HG03108 (cell line): ENCODE results near the gene HNF1A.
"Not testable (repeated sequence)": the region's sequence is repeated elsewhere in the genome, so short reads cannot be mapped to it uniquely, and the experiment has no call there.

ENCODE experiments used
- ATAC-seq: cut with Tn5 transposase; IDR thresholded peaks from one replicate; pipeline ENCODE4 v1.9.1; 2021; ENCODE audit warnings: moderate library complexity; ENCODE audit not compliant: unreplicated experiment

Gene HNF1A, protein sequence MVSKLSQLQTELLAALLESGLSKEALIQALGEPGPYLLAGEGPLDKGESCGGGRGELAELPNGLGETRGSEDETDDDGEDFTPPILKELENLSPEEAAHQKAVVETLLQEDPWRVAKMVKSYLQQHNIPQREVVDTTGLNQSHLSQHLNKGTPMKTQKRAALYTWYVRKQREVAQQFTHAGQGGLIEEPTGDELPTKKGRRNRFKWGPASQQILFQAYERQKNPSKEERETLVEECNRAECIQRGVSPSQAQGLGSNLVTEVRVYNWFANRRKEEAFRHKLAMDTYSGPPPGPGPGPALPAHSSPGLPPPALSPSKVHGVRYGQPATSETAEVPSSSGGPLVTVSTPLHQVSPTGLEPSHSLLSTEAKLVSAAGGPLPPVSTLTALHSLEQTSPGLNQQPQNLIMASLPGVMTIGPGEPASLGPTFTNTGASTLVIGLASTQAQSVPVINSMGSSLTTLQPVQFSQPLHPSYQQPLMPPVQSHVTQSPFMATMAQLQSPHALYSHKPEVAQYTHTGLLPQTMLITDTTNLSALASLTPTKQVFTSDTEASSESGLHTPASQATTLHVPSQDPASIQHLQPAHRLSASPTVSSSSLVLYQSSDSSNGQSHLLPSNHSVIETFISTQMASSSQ

DNA sequence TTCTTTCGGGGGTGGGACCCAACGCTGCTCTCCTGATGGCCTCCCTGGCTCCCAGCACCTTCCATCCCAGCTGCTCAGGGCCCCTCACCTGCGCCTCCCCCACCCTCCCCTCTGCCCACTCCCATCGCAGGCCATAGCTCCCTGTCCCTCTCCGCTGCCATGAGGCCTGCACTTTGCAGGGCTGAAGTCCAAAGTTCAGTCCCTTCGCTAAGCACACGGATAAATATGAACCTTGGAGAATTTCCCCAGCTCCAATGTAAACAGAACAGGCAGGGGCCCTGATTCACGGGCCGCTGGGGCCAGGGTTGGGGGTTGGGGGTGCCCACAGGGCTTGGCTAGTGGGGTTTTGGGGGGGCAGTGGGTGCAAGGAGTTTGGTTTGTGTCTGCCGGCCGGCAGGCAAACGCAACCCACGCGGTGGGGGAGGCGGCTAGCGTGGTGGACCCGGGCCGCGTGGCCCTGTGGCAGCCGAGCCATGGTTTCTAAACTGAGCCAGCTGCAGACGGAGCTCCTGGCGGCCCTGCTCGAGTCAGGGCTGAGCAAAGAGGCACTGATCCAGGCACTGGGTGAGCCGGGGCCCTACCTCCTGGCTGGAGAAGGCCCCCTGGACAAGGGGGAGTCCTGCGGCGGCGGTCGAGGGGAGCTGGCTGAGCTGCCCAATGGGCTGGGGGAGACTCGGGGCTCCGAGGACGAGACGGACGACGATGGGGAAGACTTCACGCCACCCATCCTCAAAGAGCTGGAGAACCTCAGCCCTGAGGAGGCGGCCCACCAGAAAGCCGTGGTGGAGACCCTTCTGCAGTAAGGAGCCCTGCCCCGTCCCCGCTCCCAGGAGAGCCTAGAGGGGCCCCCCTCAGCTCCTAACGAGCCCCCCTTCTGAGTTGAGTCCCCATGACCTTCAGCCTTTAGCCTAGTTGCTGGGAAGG, at the start of gene HNF1A:
HNF1A (plus strand) TSS at position 248 of the 924 bp plus-strand sequence; CDS start at position 474, 226 bp downstream.
- no peak for ATAC-seq

DNA sequence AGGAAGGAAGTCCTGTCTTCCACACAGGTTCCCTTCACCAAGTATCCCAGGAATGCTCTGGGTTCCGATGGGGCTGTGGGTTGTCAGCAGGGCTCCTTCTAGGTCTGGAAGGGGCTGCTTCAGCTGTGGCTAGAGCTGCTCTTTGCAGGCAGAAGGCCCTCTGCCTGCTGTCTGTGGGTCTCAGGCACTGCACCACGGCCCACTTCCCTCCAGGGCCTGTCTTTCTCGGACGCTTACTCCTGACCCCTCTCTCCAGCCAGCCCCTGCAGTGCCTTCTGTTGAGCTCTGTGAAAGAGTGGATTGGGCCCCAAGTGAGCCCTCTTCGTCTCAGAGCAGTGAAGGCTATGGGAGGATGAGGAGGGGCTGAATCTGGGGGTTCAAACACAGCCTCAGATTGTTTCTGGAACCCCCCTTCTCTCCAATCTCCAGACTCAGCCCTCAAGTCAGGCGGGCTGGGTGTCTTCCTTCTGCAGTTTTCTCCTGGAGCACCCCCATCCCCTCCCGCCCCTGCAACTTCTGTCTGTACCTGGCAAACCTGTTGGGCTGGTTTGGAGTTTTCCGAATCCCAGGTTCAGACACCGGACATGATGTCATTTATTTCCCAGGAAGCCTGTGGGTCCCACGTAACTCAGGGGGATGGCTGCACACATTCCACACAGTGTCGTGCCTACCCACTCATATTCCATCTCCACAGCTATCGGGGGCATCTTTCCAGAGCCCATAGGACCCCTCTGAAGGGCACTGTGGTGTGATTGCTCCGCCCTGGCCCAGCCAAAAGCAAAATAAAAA, 49.3 kb upstream of the HNF1A start:
- no peak for ATAC-seq

DNA sequence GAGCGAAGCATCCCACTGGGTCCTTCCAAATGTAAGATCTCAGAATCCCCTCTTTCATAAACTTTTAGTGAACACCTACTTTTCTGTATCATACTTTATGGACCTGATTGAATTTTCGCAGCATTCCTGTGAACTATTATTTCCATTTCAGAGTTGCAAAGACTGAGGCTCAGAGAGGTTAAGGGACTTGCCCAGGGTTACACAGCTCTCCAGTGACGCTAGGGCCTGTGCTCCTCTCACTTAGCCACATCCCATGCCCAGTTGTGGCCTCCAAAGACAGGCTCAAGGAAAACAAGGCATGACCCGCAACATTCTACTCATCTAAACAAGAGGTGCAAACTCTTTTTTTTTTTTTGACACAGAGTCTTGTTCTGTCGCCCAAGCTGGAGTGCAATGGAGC, 48.3 kb upstream of the HNF1A start:
- ATAC-seq: no peak

DNA sequence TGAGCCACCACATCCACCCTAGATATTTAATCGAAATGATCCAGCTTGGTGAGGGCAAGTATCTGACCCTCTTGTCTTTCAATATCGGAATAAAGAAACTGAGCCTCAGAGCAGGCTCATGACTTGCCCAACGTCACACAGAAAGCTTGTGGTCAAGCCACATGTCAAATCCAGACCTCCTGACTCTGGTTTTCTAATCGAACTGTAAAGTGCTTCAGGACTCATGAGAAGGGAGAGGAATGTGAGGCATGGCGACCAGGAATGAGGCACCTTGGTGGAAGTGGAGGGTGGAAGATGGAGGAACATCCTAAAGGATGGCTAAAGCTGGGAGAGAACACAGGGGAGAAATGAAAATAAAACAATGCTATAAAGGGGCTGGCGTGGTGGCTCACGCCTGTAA, 46.3 kb upstream of the HNF1A start:
- ATAC-seq: no peak

DNA sequence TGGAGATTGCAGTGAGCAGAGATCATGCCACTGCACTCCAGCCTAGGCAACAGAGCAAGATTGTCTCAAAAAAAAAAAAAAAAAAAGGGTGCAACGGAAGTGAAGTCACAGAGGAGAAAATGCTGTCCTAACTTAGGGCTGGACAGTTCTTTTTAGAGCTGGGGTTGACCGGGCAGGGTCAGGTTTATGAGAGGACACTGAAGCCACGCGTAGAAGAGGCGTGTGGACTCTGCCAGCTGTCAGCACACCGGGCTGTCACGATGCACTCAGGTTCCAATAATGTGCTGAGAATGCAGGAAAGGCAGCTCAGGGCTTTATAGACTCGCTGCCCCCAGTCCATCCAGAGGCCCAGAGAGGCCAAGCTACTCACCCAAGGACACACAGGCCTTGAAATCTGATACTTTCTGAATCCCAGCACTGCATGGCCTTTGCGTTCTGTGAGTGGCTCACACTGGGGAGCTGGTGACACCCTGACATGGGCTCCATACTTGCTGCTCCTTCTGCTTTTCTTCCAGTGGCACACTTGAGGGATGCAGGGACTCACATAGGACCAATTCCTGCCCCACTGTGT, 45.3 kb upstream of the HNF1A start:
- ATAC-seq: no peak

GRCh38 chr12:120933786-120934185, 44.6 kb upstream of the HNF1A start:
- no peak for ATAC-seq

GRCh38 chr12:120936197-120936596, 42.1 kb upstream of the HNF1A start:
- ATAC-seq: no peak

GRCh38 chr12:120938496-120938895, 39.8 kb upstream of the HNF1A start:
- ATAC-seq: no peak

GRCh38 chr12:120939523-120939922, 38.8 kb upstream of the HNF1A start:
- no peak for ATAC-seq

DNA sequence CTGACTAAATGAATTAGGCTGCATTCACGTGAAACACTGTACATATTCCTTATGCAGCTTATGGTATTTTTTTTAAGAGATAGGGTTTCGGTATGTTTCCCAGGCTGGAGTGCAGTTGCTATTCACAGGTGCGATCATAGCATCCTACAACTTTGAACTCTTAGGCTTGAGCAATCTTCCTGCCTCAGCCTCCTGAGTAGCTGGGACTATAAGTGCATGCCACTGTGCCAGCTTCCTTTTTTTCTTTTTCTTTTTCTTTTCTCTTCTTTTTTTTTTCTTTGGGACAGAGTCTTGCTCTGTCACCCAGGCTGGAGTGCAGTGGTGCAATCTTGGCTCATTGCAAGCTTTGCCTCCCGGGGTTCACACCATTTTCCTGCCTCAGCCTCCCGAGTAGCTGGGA, 38.3 kb upstream of the HNF1A start:
- ATAC-seq: no peak

DNA sequence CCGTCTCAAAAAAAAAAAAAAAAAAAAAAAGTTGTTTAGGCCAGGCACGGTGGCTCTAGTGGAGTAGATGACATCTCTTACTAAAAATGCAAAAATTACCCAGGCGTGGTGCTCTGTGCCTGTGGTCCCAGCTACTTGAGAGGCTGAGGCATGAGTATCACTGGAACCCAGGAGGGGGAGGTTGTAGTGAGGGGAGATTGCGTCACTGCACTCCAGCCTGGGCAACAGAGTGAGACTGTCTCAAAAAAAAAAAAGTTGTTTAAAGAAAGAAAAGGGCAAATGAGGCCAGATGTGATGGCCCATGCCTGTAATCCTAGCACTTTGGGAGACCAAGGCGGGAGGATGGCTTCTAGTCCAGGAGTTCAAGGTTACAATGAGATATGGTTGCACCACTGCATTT, 37.5 kb upstream of the HNF1A start:
- ATAC-seq: no peak

GRCh38 chr12:120941412-120941811, 36.9 kb upstream of the HNF1A start:
- no peak for ATAC-seq

DNA sequence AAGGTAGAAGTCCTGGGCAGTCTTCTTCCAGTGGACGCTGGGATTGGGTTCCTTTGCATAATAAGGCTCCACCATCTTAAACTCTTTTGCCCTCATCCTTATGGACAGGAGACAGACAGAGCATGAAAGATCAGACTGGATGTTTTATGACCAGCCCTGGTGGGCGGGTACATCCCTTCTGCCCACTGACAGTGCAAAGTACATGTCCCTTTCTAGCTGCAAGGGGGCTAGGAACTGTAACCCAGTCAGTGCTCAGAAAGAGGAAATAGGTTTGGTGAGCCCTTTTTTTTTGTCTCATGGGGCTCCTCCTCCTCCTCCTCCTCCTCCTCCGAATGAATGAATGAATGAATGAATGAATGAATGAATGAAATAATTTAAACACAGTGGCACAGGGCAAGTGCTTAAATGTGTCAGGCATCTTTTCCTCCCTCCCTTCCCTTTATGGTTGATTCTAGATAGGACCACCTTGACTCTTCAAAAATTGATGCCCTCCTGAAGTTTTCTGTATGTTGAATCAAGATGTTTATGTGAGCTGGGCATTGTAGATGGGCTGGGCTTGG, 36.4 kb upstream of the HNF1A start:
- no peak for ATAC-seq

GRCh38 chr12:120943482-120943881, 34.9 kb upstream of the HNF1A start:
- no peak for ATAC-seq

GRCh38 chr12:120944645-120945217, 33.6 kb upstream of the HNF1A start:
- ATAC-seq: no peak

DNA sequence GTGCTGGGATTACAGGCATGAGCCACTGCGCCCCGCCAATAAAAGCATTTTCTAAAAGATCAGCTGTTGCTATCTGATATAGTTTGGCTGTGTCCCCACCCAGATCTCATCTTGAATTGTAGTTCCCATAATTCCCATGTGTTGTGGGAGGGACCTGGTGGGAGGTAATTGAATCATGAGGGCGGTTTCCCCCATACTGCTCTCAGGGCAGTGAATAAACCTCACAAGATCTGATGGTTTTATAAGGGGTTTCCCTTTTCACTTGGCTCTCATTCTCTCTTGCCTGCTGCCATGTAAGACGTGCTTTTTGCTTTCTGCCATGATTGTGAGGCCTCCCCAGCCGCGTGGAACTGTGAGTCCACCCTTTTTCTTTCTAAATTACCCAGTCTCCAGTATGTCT, 32.8 kb upstream of the HNF1A start:
- not testable (repeated sequence) for ATAC-seq

DNA sequence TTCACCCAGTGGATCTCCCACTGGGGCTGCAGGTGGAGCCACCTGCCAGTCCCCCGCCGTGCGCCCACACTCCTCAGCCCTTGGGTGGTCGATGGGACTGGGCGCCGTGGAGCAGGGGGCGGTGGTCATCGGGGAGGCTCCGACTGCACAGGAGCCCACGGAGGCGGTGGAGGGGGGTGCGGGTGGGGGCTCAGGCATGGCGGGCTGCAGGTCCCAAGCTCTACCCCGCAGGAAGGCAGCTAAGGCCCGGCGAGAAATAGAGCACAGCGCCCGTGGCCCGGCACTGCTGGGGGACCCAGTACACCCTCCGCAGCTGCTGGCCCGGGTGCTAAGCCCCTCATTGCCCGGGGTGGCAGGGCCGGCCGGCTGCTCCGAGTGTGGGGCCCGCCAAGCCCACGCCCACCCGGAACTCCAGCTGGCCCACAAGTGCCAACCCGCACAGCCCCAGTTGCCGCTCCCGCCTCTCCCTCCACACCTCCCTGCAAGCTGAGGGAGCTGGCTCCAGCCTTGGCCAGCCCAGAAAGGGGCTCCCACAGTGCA, 28.0 kb upstream of the HNF1A start:
- ATAC-seq: not testable (repeated sequence)

GRCh38 chr12:120950807-120951206, 27.5 kb upstream of the HNF1A start:
- no peak for ATAC-seq

GRCh38 chr12:120955232-120955631, 23.1 kb upstream of the HNF1A start:
- ATAC-seq: no peak
